ENCODE results near the gene EHMT1.
"Not testable (repeated sequence)": the region's sequence is repeated elsewhere in the genome, so short reads cannot be mapped to it uniquely, and the experiment has no call there.

The EHMT1 gene

GRCh38 chr9:137716694-137717287 lies 98.0 kb downstream of the EHMT1 start:
- no peak for DNase-seq (ENCODE audit: low read depth, low spot score)

GRCh38 chr9:137717776-137718327 lies 99.0 kb downstream of the EHMT1 start:
- DNase-seq (ENCODE audit: low read depth, low spot score), result no peak

- no peak for DNase-seq (ENCODE audit: low read depth, low spot score)
Measured at GRCh38 chr9:137719194-137719593, 100.4 kb downstream of the EHMT1 start.

GRCh38 chr9:137720571-137721110 lies 101.8 kb downstream of the EHMT1 start:
- no peak for DNase-seq (ENCODE audit: low read depth, low spot score)

GRCh38 chr9:137721479-137721878 lies 102.7 kb downstream of the EHMT1 start:
- DNase-seq (ENCODE audit: low read depth, low spot score), result no peak

- DNase-seq (ENCODE audit: low read depth, low spot score), result no peak
Measured at GRCh38 chr9:137721899-137722298, 103.1 kb downstream of the EHMT1 start.

GRCh38 chr9:137722481-137722880 lies 103.7 kb downstream of the EHMT1 start:
- DNase-seq (ENCODE audit: low read depth, low spot score), result no peak

- not testable (repeated sequence) for DNase-seq (ENCODE audit: low read depth, low spot score)
Measured at GRCh38 chr9:137723356-137723755, 104.6 kb downstream of the EHMT1 start.

GRCh38 chr9:137723783-137724445 lies 105.1 kb downstream of the EHMT1 start:
- DNase-seq (ENCODE audit: low read depth, low spot score), result peak; percentile 38

- no peak for DNase-seq (ENCODE audit: low read depth, low spot score)
Measured at GRCh38 chr9:137724818-137725240, 106.0 kb downstream of the EHMT1 start.

- DNase-seq (ENCODE audit: low read depth, low spot score), result no peak
Measured at GRCh38 chr9:137725598-137725997, 106.8 kb downstream of the EHMT1 start.

- not testable (repeated sequence) for DNase-seq (ENCODE audit: low read depth, low spot score)
Measured at GRCh38 chr9:137726336-137726735, 107.5 kb downstream of the EHMT1 start.

- no peak for DNase-seq (ENCODE audit: low read depth, low spot score)
Measured at GRCh38 chr9:137726764-137727163, 108.0 kb downstream of the EHMT1 start.

GRCh38 chr9:137727716-137728115 lies 108.9 kb downstream of the EHMT1 start:
- DNase-seq (ENCODE audit: low read depth, low spot score), result no peak

GRCh38 chr9:137728444-137729311 lies 109.9 kb downstream of the EHMT1 start:
- no peak for DNase-seq (ENCODE audit: low read depth, low spot score)

- no peak for DNase-seq (ENCODE audit: low read depth, low spot score)
Measured at GRCh38 chr9:137731216-137731946, 112.6 kb downstream of the EHMT1 start.

- no peak for DNase-seq (ENCODE audit: low read depth, low spot score)
Measured at GRCh38 chr9:137731947-137732813, 113.4 kb downstream of the EHMT1 start.

- DNase-seq (ENCODE audit: low read depth, low spot score), result no peak
Measured at GRCh38 chr9:137733429-137733828, 114.6 kb downstream of the EHMT1 start.

- DNase-seq (ENCODE audit: low read depth, low spot score), result no peak
Measured at GRCh38 chr9:137734181-137734580, 115.4 kb downstream of the EHMT1 start.

- not testable (repeated sequence) for DNase-seq (ENCODE audit: low read depth, low spot score)
Measured at GRCh38 chr9:137738182-137738696, 119.4 kb downstream of the EHMT1 start.

All from astrocyte of the hippocampus (primary cell).